T-helper 2 cell treated with Interferon-gamma antibody and Interleukin-4, amounts not matched to agents 100 ng/mL and 5 ng/mL, for 36 hours (primary cell): ENCODE results near the gene ACOXL. TPM values are rescaled to one million over a fixed set of nuclear protein-coding genes. Genes with fewer than 3 reads are reported as not detected.

Experiments used
- intact Hi-C: fragments of 100-400 bp; cut with micrococcal nuclease; formaldehyde crosslinking; loops from one replicate; pipeline ENCODE4 v1.15.1; 2023
- total RNA-seq: library from RNA; stranded (reverse); gene quantifications from 2 replicates; pipeline ENCODE4 v1.2.3, GENCODE V29; 2022

The ACOXL gene
- total RNA-seq, 1 donor from 2014 or later = 2.5 TPM

GRCh38 chr2:111121828-111122630, 389.7 kb downstream of the ACOXL start:
- intact Hi-C loops = loop anchor here (10.0 kb wide), 1 partner anchor 933 kb away; the partner anchor contains the start of gene TMEM87B

- intact Hi-C loops = loop anchor here (10.0 kb wide), 1 partner anchor 932 kb away; the partner anchor contains the start of gene TMEM87B
Measured at GRCh38 chr2:111122631-111123421, 390.5 kb downstream of the ACOXL start.

DNA sequence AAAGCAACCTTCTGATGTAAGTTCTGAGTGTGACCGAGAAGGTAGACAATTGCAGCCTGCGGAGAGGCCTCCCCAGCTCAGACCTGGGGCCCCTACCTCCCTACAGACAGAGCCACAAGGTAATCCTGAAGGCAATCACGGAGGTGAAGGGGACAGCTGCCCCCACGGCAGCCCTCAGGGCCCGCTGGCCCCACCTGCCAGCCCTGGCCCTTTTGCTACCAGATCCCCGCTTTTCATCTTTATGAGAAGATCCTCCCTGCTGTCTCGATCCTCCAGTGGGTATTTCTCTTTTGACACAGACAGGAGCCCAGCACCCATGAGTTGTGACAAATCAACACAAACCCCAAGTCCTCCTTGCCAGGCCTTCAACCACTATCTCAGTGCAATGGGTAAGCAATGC, 391.4 kb downstream of the ACOXL start:
- intact Hi-C loops = loop anchor here (10.0 kb wide), 1 partner anchor 931 kb away; the partner anchor contains the start of gene TMEM87B

- intact Hi-C loops = loop anchor here (10.0 kb wide), 1 partner anchor 928 kb away; the partner anchor contains the start of gene TMEM87B
Measured at GRCh38 chr2:111126581-111126980, 394.2 kb downstream of the ACOXL start.

DNA sequence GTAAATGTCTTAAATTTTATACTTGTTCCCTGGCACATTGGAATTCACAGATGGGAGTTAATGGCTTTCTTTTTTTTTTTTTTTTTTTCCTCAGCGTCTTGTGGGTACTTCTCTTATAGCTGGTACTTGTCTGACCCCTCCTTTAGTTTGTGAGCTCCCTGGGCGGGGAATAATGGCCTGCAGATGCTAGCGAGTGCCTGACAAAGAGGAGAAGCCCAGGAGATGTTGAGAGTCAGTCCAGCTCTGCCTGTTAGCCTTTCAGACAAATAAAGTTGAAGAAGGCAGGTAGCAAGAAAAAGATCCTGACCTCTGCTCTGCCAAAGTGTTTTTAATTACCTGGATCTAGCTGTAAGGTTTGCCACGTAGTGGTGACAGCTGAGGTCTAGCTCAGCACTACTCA, 395.0 kb downstream of the ACOXL start:
- intact Hi-C loops = loop anchor here (10.0 kb wide), 1 partner anchor 927 kb away; the partner anchor contains the start of gene TMEM87B

GRCh38 chr2:111128096-111128495, 395.7 kb downstream of the ACOXL start:
- intact Hi-C loops = loop anchor here (10.0 kb wide), 1 partner anchor 927 kb away; the partner anchor contains the start of gene TMEM87B

- intact Hi-C loops = no loop called here
Measured at GRCh38 chr2:111133603-111134002, 401.2 kb downstream of the ACOXL start.

- intact Hi-C loops = no loop called here
Measured at GRCh38 chr2:111134055-111134454, 401.7 kb downstream of the ACOXL start.

GRCh38 chr2:111135237-111135909, 403.0 kb downstream of the ACOXL start:
- intact Hi-C loops = no loop called here

- intact Hi-C loops = no loop called here
Measured at GRCh38 chr2:111135910-111136297, 403.5 kb downstream of the ACOXL start.

GRCh38 chr2:111138839-111139238, 406.5 kb downstream of the ACOXL start:
- intact Hi-C loops = no loop called here

DNA sequence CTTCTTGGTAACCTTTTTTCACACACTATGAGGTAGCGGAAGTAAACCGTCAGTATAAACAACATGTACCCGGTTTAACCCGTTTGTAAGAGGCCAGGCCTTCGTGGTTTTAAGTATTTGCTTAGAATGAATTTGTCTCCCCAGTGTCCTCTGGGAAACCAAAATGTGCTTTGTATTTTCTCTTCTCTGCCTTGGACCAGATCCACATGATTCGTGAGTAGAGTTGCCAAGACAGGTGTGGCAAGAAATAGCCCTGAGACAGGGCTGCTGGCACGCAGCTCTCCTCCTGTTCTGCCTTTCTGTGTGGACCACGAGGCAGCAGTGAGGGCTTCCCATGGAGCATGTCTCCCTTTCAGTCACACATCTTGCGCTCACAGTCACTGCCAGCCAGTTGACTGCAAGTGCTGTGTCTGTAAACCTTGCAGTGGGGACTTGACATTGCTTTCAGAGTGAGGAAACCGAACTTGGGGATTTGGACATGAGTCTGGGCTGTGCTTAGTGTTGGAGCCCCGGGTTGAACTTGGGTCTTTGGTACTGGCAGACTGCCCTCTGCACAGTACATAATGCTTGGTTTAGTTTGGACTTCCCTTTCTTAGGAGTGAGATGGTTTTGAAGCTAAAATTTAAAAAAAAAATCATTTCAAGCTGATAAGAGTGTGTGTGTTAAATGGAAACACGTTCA, 407.4 kb downstream of the ACOXL start:
- intact Hi-C loops = no loop called here

GRCh38 chr2:111140815-111141214, 408.4 kb downstream of the ACOXL start:
- intact Hi-C loops = no loop called here

- intact Hi-C loops = no loop called here
Measured at GRCh38 chr2:111142101-111142500, 409.7 kb downstream of the ACOXL start.

GRCh38 chr2:111143107-111143842, 410.9 kb downstream of the ACOXL start:
- intact Hi-C loops = no loop called here

- intact Hi-C loops = no loop called here
Measured at GRCh38 chr2:111143843-111144198, 411.4 kb downstream of the ACOXL start.

- intact Hi-C loops = no loop called here
Measured at GRCh38 chr2:111145103-111145760, 412.9 kb downstream of the ACOXL start.

- intact Hi-C loops = no loop called here
Measured at GRCh38 chr2:111145951-111146350, 413.6 kb downstream of the ACOXL start.

- intact Hi-C loops = no loop called here
Measured at GRCh38 chr2:111148225-111148873, 416.0 kb downstream of the ACOXL start.
